Activated CD4-positive, alpha-beta T cell treated with anti-CD3 and anti-CD28 coated beads for 4 hours (primary cell): Measurements from ENCODE around the gene PCK1.
"Not testable (repeated sequence)": the region's sequence is repeated elsewhere in the genome, so short reads cannot be mapped to it uniquely, and the experiment has no call there.

Experiments used
- DNase-seq, 2 donors: peaks; one replicate each; pipeline ENCODE4 v3.0.0-alpha.2; 2020

Gene PCK1

GRCh38 chr20:57560554-57561355 is at the start of gene PCK1:
PCK1 (plus strand) TSS chr20:57561110; CDS start chr20:57561412, 302 bp downstream.
- DNase-seq = no peak

DNA sequence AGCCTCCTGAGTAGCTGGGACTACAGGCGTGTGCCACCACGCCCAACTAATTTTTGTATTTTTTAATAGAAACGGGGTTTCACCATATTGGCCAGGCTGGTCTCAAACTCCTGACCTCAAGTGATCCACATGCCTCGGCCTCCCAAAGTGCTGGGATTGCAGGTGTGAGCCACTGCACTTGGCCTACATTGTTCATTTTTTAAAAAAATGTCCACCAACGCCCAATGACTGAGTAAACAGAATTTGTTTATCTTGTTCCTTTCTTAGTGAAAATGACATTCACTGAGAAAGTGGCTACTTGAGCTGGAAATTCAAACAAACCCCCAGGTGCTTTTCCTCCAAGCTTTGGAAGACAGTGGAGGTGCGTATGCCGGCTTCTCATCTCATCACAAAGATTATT is 49.2 kb upstream of the PCK1 start:
- DNase-seq = not testable (repeated sequence)

- no peak for DNase-seq
Observed at GRCh38 chr20:57512432-57512831, 48.5 kb upstream of the PCK1 start.

- DNase-seq = no peak
Observed at GRCh38 chr20:57513199-57513598, 47.7 kb upstream of the PCK1 start.

DNA sequence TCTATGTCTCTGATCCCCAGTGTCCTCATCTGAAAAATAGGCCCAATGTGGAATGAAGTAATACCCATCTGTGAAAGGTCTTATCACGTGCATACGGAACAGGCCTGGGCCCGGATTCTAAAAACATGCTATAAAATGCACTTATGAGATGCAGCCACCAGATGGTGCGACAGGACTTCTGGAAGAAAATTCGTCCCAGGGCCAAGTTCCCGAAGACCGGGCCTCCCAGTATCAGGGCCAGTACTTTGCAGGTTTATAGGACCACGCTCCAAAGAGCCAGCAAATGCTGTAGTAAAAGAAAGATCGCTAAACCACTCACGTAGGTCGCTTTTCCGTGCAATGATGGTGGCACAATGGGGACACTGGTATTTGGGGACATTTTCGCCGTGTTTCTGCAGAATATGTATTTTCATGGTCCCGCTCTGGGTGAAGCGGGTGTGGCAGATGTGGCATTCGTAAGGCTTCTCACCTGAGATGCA is 46.6 kb upstream of the PCK1 start:
- peak in 1 of 2 donors; percentile 32 for DNase-seq

DNA sequence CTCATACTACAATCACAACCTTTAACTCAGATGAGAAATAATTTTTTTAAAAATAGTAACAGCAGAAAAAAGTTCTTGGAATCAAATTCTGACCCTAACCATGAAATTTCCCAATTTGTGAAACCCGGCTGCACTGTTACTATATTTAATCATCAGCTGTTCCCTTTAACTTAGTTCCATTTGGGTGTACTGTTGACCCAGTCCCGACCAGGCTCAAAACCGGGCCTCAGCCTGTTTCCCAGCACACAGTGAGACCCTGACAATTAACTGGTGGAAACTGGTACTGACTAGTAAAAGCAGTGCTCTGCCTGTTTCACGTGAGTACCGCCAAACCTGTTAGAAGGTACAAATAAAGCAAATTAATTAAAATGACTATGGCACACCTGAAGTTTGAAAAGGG is 43.0 kb upstream of the PCK1 start:
- no peak for DNase-seq

- no peak for DNase-seq
Observed at GRCh38 chr20:57522380-57523140, 38.4 kb upstream of the PCK1 start.

- no peak for DNase-seq
Observed at GRCh38 chr20:57523782-57524181, 37.1 kb upstream of the PCK1 start.

GRCh38 chr20:57524511-57525176 is 36.3 kb upstream of the PCK1 start, which contains the start of gene CTCFL:
CTCFL (minus strand) TSS chr20:57525140; CDS start chr20:57524205, 935 bp downstream.
- DNase-seq = no peak

DNA sequence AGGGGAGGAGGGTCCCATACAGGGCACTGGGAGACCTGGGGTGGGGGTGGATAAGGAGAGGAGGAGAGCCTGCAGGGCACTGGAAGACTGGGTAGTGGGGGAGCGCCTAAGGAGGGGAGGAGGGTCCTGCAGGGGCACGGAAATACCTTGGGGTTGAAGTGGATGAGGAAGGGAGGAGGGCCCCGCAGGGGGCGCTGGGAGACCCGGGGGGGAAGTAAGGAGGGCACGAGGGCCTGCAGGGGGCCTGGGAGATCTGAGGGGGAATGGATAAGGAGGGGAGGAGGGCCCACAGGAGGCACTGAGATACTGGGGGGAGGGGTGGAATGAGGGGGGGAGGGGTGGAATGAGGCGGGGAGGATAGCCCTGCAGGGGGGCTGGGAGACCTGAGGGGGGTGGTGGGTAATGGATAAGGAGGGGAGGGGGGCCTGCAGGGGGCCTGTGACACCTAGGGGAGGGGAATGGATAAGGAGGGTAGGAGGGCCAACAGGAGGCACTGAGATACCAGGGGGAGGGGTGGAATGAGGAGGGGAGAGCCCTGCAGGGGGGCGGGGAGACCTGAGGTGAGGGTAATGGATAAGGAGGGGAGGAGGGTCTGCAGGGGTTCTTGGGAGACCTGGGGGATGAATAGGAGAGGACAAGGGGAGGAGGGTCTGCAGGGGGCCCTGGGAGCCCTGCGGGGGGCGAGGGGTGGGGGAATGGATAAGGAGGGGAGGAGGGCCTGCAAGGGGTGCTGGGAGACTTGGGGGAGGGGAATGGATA is 35.4 kb upstream of the PCK1 start:
- DNase-seq = no peak

DNA sequence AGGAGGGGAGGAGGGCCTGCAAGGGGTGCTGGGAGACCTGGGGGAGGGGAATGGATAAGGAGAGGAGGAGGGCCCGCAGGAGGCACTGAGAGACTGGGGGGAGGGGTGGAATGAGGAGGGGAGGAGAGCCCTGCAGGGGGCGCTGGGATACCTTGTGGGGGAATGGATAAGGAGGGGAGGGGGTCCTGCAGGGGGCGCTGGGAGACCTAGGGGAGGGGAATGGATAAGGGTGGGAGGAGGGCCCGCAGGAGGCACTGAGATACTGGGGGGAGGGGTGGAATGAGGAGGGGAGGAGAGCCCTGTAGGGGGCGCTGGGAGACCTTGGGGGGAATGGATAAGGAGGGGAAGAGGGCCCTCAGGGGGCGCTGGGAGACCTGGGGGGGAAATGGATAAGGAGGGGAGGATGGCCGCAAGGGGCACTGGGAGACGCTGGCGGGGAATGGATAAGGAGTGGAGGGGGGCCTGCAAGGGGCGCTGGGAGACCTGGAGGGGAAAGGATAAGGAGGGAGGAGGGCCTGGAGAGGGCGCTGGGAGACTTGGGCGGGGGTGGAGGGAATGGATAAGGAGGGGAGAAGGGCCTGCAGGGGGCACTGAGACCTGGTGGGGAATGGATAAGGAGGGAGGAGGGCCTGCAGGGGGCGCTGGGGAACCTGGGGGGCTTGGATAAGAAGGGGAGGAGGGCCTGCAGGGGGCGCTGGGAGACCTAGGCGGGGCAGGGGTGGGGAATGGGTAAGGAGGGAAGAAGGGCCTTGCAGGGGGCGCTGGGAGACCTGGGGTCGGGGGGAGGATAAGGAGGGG is 34.6 kb upstream of the PCK1 start:
- no peak for DNase-seq

DNA sequence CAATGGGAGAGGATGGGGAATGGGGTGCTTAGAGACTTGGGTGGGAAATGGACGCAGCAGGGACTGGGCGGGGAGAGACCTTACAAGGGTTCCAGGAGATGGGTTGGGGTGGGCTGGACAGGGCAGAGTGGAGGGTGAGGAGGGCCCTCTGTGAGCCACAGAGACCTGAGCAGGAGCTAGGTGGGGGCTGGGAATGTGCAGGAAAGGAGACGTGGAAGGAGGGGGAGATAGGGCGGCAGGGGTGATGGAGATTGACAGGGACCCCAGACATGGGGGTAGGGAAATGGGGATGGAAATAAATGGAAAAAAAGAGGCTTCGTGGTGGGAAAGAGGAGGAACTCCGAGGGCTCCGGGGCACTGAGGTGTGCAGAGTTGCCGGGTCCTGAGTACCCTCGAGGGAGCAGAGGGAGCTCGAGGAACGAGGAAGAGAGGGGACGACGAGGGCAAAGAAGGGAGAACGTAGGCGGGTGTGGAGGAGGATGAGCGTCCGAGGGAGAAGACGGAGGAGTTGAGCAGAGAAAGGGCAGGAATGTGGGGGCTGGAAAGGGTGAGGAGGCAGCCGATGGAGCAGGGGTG is 33.9 kb upstream of the PCK1 start:
- no peak for DNase-seq

GRCh38 chr20:57527728-57528127 is 33.2 kb upstream of the PCK1 start:
- no peak for DNase-seq

DNA sequence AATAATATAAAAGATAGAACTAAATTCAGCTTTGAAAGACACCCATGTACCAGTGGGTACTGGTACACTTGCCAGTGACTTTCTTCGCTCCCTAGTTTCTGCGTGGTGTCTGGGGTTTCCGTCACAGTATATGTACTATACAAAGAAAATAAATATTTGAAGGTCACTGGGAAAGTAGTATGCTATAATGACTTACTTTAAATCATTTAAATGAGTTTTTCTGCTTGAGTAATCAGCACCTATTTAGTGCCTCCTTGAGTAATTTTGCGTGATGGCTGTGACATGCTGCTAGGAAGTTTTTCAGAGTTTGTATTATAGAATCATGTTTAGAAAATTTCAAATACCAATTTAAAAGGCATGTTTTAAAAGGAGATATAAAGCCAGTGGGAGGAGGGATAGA is 32.8 kb upstream of the PCK1 start:
- DNase-seq = no peak

GRCh38 chr20:57529160-57529585 is 31.7 kb upstream of the PCK1 start:
- no peak for DNase-seq

DNA sequence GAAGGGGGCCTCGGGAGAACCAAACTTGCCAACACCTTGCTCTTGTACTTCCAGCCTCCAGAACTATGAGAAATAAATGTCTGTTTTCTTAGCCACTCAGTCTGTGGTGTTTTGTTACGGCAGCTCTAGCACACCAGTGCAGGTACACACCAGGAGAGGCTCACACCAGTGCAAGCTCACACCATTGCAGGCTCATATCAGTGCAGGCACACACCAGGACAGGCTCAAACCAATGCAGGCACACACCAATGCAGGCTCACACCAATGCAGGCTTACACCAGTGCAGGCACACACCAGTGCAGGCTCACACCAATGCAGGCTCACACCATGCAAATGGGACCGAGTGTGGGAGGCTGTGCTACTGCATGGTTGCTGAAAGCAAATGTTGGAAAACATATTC is 31.1 kb upstream of the PCK1 start:
- no peak for DNase-seq

DNA sequence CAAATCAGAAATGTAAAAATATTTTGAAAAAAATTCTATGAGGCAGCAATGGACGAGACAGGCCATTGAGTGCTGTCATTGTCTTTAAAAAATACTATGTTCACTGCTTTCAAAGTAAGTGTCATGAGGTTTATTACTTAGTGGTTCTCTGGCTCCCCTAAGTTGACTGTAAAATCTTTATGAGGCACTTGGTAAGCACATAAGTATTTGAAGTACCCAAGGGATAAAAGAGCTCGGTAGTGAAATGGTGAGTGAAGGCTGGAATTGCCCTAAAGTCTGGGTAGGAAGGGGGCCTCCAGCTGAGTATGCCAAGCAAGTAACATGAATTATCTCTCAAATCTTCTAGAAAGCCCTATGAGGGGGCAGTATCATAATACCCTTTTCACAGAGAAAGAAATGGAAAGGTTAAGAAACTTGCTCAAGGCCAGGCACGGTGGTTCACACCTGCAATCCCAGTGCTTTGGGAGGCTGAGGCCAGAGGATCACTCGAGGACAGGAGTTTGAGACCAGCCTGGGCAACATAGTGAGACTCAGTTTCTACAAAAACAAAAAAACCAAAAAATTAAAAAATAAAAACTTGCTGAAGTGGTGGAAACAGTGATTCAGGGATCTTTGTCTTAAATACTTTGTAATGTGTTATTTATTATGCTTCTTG is 30.5 kb upstream of the PCK1 start:
- no peak for DNase-seq

DNA sequence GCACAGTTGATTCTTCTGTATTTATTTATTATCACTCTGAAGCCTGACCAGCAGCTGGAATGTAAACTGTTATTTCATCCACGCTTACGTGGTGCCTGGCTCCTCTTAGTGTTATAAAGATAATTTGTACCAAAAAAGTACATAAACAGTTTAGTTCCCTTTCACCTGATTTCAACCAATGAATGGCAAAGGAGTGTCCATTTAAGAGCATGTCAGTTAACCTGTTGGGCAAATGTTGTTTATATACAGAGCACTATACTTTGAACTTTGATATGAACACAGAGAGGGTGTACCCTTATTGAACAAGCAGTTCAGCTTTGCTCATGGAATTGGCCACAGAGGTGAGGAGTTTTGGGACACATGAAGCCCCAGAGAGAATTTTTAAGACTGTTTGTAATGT is 28.8 kb upstream of the PCK1 start:
- DNase-seq = no peak

GRCh38 chr20:57535297-57535696 is 25.6 kb upstream of the PCK1 start:
- DNase-seq = no peak

DNA sequence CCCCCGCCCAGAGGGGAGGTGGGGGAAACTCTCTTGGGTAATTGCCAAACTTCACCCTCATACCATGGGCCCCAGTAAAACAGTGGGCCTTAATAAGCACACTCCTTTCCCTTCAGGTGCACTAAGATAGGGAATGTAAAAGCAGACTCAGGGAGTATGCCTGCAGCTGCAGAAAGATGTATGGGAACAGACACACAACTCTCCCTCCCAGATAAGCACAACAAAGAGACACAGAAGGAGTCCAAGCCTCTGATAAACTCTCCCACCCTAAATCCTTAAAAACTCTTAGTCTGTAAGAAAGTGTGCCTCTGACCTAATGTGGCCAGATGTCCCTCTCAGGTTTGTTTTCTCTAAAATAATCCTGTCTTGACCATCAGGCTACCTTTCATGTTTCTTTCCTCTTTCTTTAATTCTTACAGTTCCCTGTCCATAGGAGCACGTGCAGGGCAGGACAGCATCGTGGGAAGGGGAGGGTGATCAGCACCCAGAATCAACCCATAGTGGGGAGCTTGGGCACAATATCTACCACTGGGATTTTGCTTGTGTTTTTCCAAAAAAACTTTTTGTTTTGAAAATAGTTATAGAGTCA is 24.7 kb upstream of the PCK1 start:
- DNase-seq = no peak
